ENCODE results near the gene GNAZ. TPM values are rescaled to one million over a fixed set of nuclear protein-coding genes. Genes with fewer than 3 reads are reported as not detected.

Gene GNAZ
- polyA plus RNA-seq, 1 donor (not counting 4 experiments of a cell fraction or from before 2014, with no cell fraction given) = 0.03 TPM

DNA sequence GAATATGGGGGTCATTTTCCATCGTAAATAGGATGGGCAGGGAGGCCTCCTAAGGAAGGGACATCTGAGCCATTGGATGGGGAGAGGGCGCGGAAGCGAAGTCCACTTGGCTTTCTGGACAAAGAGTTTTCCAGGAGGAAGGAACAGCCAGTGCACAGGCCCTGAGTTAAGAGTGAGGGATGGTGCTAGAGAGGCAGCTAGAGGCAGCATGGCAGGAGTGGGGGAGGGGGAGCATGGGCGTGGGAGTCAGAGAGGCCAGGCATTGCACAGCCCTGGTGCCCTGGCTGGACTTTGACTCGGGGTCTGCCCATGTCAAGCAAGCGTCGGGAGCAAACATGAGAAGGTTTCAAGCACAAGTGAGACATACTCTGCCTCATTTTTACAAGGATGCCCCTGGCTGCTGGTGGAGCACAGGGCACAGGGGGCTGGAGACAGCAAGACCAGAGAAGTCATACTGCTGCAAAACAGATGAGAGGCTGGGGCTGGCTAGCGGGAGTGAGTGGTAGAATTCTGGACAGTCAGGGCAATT lies 9.0 kb downstream of the GNAZ start:
- peaks cover 8% of the 10 kb centered on the region for H3K27me3 ChIP-seq (ENCODE audit: control insufficient read depth, extremely low read depth, insufficient read depth, low read length)
- DNase-seq (ENCODE audit: low read depth, low spot score) = no peak
- TF ChIP-seq, protein P1, sequence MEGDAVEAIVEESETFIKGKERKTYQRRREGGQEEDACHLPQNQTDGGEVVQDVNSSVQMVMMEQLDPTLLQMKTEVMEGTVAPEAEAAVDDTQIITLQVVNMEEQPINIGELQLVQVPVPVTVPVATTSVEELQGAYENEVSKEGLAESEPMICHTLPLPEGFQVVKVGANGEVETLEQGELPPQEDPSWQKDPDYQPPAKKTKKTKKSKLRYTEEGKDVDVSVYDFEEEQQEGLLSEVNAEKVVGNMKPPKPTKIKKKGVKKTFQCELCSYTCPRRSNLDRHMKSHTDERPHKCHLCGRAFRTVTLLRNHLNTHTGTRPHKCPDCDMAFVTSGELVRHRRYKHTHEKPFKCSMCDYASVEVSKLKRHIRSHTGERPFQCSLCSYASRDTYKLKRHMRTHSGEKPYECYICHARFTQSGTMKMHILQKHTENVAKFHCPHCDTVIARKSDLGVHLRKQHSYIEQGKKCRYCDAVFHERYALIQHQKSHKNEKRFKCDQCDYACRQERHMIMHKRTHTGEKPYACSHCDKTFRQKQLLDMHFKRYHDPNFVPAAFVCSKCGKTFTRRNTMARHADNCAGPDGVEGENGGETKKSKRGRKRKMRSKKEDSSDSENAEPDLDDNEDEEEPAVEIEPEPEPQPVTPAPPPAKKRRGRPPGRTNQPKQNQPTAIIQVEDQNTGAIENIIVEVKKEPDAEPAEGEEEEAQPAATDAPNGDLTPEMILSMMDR (optimal IDR thresholded peaks at IDR 0.05 in 1 of 3, IDR thresholded peaks at IDR 0.05 in 1 of 3, conservative IDR thresholded peaks at IDR 0.05 in 1 of 3; ENCODE audit: extremely low read depth in 1 of 3, insufficient read depth in 2 of 3, low read length in 3 of 3) = no peak
- TF ChIP-seq EZH2 (IDR thresholded peaks at IDR 0.05; ENCODE audit: low read length) = no peak
- H2AFZ ChIP-seq (ENCODE audit: control insufficient read depth, low read length) = no peak overlapping the region
- dilution Hi-C loops (cut with MboI; ENCODE audit: extremely low pct_ligation_motif_present, low sequenced_read_pairs) = no loop called here
- no peak overlapping the region for H3K9ac ChIP-seq (ENCODE audit: control insufficient read depth, extremely low read depth, insufficient read depth, low read length)
- no peaks in the 10 kb centered on the region for H4K20me1 ChIP-seq (ENCODE audit: control insufficient read depth, extremely low read depth, insufficient read depth, low read length)
- H3K9me3 ChIP-seq (ENCODE audit: control insufficient read depth, low read depth, low read length) = no peaks in the 10 kb centered on the region
- no peak overlapping the region for H3K4me2 ChIP-seq (ENCODE audit: control insufficient read depth, extremely low read depth, insufficient read depth, low read depth, low read length)
- no peak for FAIRE-seq
- H3K9me1 ChIP-seq (ENCODE audit: control insufficient read depth, extremely low read depth, insufficient read depth, low read length) = no peaks in the 10 kb centered on the region
- no peaks in the 10 kb centered on the region for H3K36me3 ChIP-seq (ENCODE audit: control insufficient read depth in 2 of 2, extremely low read depth in 1 of 2, insufficient read depth in 2 of 2, low read length in 2 of 2)
- no peaks in the 10 kb centered on the region for H3K79me2 ChIP-seq (ENCODE audit: control insufficient read depth, insufficient read depth, low read length)
- no peak overlapping the region for H3K27ac ChIP-seq (ENCODE audit: control insufficient read depth, insufficient read depth, low read length)
- H3K4me1 ChIP-seq (ENCODE audit: control insufficient read depth, extremely low read depth, insufficient read depth, low read length) = no peaks in the 10 kb centered on the region
- no peak overlapping the region for H3K4me3 ChIP-seq (ENCODE audit: control insufficient read depth in 2 of 3, extremely low read depth in 1 of 3, insufficient read depth in 2 of 3, low read depth in 1 of 3, low read length in 3 of 3)

DNA sequence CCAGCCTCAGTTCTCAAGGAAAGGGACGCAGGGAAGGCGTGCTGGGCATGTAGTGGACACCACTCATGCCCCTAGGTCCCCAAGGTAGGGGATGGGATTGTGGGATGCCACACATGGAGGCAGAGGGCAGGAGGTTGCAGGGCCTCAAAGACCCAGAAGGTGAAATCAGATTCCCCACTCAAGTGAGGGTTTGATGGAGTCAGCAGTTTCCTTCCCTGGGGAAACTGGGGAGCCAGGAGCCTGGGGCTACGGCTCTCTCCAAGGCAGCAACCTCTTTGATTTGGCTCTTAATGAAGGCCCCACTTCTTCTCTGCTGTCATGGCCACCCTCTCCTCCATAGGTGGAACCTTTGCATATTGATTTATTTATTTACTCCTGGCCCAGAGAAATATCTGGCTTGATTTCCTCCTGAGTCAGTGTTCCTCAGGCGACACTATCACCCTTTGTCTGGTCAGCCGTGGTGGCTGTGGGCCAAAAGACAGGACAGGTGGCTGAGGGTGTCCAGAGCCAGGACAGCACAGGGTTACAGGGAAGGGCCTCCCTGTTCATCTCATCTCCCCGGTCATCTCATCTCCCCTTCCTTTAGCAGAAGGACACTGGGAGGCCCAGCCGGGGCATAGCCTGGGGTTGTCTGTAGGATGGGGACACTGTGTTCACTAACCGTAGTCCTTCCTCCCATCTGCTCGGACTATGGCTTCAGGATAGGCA lies 9.6 kb downstream of the GNAZ start:
- Histone ChIP-seq H3K36me3 (ENCODE audit: control insufficient read depth in 2 of 2, extremely low read depth in 1 of 2, insufficient read depth in 2 of 2, low read length in 2 of 2) (no peaks in the 10 kb centered on the region), H3K9me3 (ENCODE audit: control insufficient read depth, low read depth, low read length) (no peaks in the 10 kb centered on the region), H3K4me2 (ENCODE audit: control insufficient read depth, extremely low read depth, insufficient read depth, low read depth, low read length) (no peak overlapping the region), H3K9me1 (ENCODE audit: control insufficient read depth, extremely low read depth, insufficient read depth, low read length) (no peaks in the 10 kb centered on the region), H3K4me1 (ENCODE audit: control insufficient read depth, extremely low read depth, insufficient read depth, low read length) (no peaks in the 10 kb centered on the region), H3K79me2 (ENCODE audit: control insufficient read depth, insufficient read depth, low read length) (no peaks in the 10 kb centered on the region), H2AFZ (ENCODE audit: control insufficient read depth, low read length) (no peak overlapping the region), H3K9ac (ENCODE audit: control insufficient read depth, extremely low read depth, insufficient read depth, low read length) (no peak overlapping the region), H3K27me3 (ENCODE audit: control insufficient read depth, extremely low read depth, insufficient read depth, low read length) (peaks cover 8% of the 10 kb centered on the region), H4K20me1 (ENCODE audit: control insufficient read depth, extremely low read depth, insufficient read depth, low read length) (no peaks in the 10 kb centered on the region), H3K27ac (ENCODE audit: control insufficient read depth, insufficient read depth, low read length) (no peak overlapping the region), H3K4me3 (ENCODE audit: control insufficient read depth in 2 of 3, extremely low read depth in 1 of 3, insufficient read depth in 2 of 3, low read depth in 1 of 3, low read length in 3 of 3) (no peak overlapping the region)
- DNase-seq (ENCODE audit: low read depth, low spot score) (no peak), FAIRE-seq (no peak)
- dilution Hi-C loops (cut with MboI; ENCODE audit: extremely low pct_ligation_motif_present, low sequenced_read_pairs) = no loop called here
- TF ChIP-seq, protein P1 (optimal IDR thresholded peaks at IDR 0.05 in 1 of 3, IDR thresholded peaks at IDR 0.05 in 1 of 3, conservative IDR thresholded peaks at IDR 0.05 in 1 of 3; ENCODE audit: extremely low read depth in 1 of 3, insufficient read depth in 2 of 3, low read length in 3 of 3) = no peak
- no peak for TF ChIP-seq EZH2 (IDR thresholded peaks at IDR 0.05; ENCODE audit: low read length)

Measured in keratinocyte (primary cell).